DMS 273 (cell line): ENCODE measurements around the gene DHDDS.

Experiments used
- DNase-seq: peaks from one replicate; lab custom pipeline; 2025; ENCODE audit not compliant: unreplicated experiment; lab: John Stamatoyannopoulos, UW

DHDDS gene

DNA sequence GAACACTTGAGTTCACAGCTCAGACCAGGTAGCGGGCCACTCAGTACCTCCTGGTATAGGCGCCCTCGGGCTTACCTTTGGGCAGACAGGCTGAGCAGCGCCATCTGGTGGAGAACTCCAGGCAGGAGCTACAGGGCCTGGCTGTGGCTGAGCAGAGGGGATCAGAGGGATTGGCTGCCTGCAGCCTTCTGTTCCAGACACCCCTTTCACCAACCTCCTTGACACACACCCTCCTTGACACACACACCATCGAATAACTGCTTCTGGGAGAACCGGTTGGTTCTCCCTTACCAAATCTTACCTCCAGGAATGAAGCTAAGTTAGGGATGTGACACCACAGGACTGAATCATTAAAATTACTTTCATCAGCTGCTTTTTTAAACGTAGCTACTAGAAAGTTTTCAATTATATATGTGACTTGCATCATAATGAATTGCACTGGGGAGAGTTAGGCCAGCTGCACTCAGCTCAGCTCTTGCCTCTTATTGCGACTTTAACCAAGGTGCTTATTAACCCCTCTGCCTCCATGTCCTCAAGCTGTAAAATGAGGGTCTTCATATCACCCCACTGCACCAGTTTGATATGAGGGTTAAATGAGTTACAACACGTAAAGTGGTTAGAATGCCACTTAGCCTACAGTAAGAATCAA, 14.9 kb upstream of the DHDDS start:
- peak; percentile 86 for DNase-seq

GRCh38 chr1:26418865-26419349, 13.2 kb upstream of the DHDDS start:
- DNase-seq: no peak

DNA sequence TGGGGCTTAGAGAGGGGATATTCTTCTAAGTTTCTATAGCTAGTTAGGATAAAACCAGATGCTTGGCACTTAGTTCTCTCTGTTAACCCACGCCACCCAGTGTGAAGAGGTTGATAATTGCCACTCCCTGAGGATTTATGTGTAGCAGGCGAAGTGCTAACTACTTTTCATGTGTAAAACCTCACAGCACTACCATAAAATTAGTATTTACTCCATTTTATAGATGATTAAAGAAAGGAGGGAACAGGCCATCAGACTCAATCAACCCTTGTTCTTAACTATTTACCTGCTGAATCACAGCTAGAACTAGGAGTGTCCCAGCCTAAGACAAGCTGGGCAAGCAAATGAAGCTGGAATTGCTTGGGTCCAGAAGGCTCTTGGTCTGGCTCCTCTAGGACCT, 12.6 kb upstream of the DHDDS start:
- DNase-seq: no peak

DNA sequence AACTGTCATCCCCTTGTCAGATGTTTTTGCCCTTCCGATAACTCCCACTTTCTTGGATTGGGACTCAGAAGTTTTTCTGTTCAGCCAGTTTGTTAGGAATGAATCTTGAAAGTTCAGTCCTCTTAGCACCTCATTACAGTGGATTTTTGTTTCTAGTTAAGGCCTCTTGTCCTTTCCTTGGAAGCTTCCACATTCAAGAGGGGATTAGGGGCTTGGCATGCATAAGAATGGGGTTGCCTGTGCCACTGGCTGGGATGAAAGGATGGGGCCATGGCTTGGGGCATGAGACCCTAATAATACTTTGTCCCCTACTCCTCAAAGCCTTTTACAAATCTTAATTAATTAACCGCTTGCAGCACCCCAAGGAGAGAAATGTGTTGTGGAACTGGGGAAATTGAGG, 2.4 kb upstream of the DHDDS start:
- no peak for DNase-seq

DNA sequence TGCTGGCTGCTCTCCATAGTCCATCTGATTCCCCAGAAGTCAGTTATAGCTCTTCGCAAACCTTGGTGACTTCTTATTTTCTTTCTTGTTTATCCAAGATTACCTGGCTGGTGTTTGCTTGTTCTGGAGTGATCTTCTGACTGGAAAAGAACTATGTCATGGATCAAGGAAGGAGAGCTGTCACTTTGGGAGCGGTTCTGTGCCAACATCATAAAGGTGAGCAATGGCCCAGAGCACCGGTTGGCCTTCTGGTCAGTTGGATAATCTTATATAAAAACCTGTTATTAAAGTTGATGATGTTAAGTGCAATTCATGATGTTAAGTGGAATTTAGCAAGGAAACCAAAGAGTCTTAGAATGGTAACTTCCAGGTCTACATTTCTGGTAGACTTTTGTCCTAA, 672 bp downstream of the DHDDS start:
- no peak for DNase-seq

- DNase-seq: no peak
Measured at GRCh38 chr1:26434161-26434752, 2.1 kb downstream of the DHDDS start.

DNA sequence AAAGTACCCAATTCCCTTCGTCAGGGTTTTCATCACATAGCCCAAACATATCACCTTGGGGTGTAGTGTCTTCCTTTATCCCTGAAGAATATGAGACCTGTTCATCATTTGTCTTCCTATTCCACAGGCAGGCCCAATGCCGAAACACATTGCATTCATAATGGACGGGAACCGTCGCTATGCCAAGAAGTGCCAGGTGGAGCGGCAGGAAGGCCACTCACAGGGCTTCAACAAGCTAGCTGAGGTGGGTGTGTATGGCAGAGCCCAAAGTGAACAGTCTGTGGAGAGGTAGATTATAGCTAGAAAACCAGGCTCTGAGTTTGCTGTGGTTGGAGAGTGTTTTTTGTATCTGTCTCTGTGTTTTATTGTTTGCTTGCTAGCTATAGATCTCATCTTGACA, 5.9 kb downstream of the DHDDS start:
- DNase-seq: no peak

DNA sequence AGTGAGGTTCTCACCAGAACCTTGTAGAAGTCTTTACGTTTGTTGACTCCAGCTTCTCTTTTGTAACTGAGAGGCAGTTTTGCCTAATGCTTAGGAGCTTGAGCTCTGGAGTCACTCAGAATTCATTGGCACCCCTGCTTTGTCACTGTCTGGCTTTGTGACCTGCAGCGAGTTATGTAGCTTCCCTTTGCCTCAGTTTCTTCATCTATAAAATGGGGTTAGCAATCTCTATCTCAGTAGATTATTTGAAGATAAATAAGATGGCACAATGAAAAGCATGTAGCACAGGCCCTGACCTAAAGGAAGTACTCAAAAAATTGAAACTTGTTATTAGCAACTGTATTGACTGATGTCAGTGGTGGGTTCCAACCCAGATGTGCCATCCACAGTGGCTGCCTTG, 8.1 kb downstream of the DHDDS start:
- no peak for DNase-seq

GRCh38 chr1:26449868-26450267, 17.7 kb downstream of the DHDDS start:
- no peak for DNase-seq

DNA sequence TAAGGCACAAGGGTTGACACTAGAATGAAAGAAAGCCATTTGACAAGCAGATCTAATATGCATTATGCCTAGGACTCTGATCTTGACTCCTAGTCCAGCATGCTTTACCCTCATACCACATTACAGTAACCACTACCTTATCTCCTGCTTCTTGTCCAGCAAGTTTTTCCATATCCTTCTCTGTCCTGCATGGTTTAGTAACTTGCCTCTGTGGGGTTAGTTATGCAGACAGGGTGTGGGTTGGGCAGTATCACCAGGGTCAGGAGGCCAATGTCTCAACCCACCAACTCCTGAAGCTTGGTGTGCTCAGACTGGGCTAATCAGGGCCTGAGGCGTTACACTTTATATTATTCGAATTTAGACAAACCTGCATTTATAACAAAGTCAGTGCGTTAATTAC, 18.8 kb downstream of the DHDDS start:
- DNase-seq: no peak

GRCh38 chr1:26452459-26453183, 20.5 kb downstream of the DHDDS start:
- DNase-seq: no peak

- no peak for DNase-seq
Measured at GRCh38 chr1:26459148-26459547, 27.0 kb downstream of the DHDDS start.

DNA sequence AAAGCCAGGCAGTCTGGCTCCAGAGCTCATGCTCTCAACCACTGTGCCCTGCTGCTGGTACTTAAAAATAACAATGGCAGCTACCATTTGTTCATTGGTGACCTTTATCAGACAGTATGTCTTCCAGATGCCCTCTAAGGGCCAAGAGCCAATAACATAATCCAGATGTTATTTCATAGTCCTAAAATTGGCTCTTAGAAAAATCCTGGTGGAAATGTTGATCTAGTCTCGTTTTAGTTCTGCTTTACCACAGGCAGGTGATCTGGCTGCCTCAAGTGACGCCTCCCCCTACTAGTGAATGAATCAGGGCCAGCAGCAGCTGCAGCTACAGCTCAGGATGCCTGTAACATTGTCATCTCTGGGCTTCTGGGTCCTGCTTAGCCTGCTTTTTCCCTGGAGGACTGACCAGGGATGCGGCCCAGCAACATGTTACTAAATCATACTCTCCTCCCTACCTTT, 27.5 kb downstream of the DHDDS start:
- DNase-seq: no peak

DNA sequence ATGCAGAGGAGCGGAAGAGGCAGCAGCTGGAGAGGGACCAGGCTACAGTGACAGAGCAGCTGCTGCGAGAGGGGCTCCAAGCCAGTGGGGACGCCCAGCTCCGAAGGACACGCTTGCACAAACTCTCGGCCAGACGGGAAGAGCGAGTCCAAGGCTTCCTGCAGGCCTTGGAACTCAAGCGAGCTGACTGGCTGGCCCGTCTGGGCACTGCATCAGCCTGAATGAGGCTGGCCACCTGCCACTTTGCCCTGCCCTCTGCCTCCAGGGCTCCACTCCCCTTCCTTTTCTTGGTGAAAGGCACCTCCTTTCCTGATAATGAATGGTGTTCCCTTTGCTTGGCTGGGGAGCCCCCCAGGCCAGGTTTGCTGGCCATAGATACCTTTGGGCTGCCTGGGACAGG, 36.8 kb downstream of the DHDDS start:
- DNase-seq: peak; percentile 67

GRCh38 chr1:26469558-26469957, 37.4 kb downstream of the DHDDS start:
- peak; percentile 74 for DNase-seq

DNA sequence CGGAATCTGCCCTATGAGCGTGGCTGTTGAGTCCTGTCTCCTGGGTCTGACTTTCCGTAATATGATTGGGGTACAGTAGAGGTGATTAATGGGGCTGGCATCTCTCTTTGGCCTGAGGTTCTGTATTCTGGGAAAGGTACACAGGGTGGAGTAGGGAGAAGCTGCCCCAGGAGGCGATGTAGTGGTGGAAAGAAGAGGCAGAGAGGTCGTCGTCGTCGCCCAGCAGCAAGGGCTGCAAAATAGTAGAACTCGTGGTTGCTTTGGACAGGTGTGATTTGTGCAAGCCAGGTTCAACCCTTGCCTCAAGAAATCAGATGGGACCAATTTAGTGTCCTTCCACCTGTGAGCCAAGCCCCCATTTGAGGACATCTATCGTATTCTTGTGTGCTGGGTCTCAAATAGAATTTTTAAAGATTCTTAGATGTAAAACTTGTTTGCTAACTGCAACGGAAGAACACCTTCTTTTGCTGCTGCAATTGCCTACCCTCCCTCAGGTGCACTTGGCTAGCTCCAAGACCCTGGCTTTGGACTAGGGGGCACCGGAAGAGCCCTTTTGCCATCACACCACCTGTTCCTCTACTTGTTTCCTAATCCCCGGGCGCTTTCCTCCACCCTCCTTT, 38.9 kb downstream of the DHDDS start:
- DNase-seq: no peak

GRCh38 chr1:26471498-26472319, 39.6 kb downstream of the DHDDS start:
- peak; percentile 94 for DNase-seq

GRCh38 chr1:26472320-26472900, 40.3 kb downstream of the DHDDS start, which contains the start of gene HMGN2:
HMGN2 (plus strand) TSS chr1:26472440; CDS start chr1:26472613, 173 bp downstream.
- peak; percentile 97 for DNase-seq

DNA sequence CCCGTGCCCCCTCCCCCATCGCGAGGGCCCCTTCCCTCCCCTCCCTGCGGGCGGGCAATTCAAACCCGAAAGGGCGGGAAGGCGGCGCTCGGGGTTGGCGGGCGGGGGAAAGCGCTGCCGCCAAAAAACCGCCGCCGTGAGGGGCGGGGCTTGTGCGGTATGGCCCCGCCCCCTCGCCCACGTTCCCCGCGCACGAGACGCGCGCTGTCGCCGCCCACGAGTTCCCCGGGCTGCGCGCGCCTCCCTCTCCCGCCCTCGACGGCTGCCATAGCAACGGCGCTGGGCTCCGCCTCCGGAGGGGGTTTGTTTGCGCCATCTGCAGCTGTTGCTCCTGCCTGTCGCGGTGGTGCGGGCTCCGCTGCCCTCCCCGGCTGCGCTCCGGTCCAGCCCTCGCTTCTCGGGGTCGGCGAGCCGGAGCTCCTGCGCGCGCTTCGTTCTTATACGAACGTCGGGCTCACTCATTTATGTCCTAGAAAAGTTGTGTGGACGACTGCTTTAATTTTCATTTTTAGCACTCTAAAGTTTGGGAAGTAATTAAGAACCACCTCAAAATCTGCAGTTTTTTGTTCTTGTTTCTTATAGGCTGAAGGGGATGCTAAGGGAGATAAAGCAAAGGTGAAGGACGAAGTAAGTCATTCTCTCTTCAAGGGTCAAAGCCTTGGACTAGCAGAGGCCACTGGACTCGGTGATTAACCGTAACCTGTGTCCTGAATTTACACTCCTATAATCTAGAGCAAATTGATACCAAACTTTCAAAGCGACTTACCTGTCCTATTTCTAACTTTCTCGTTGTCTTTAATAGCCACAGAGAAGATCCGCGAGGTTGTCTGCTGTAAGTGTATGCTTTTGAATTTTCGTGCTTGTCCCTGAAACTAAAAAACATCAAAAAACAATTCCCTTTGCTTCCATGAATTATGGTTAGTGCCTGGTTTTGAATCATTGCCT, 41.1 kb downstream of the DHDDS start:
- peak; percentile 98 for DNase-seq
